Left ventricle myocardium superior (tissue), 1 donor: Measurements from ENCODE around the gene HSPA6. TPM values are rescaled to one million over a fixed set of nuclear protein-coding genes. Genes with fewer than 3 reads are reported as not detected.
A peak's percentile ranks its signal among the peaks of the same experiment; 100 is the strongest.
"Not testable (repeated sequence)": the region's sequence is repeated elsewhere in the genome, so short reads cannot be mapped to it uniquely, and the experiment has no call there.

Experiments
- ATAC-seq: fragments of 200-7000 bp; cut with Tn5 transposase; one replicate; pipeline ENCODE4 v1.9.1; 2020; ENCODE audit warnings: mild to moderate bottlenecking, moderate library complexity
- DNase-seq: peaks from one replicate; pipeline ENCODE4 v3.0.0-alpha.2; 2020
- intact Hi-C: fragments of 100-400 bp; cut with micrococcal nuclease; formaldehyde crosslinking; loops from one replicate; pipeline ENCODE4 v1.11.0; 2022
- total RNA-seq: library from RNA; stranded (reverse); fragmentation: NEBNext Ultra II Directional; extraction: Animal tissue kit (Norgen Biotek cat#: 25700); gene quantifications from one replicate; pipeline ENCODE4 v1.2.1, GENCODE V29; 2021
- donor health status: DM: no; HTN: yes; CAD: no; lungs with severe emphysema.

The HSPA6 gene
- total RNA-seq, 1 donor from 2014 or later = 1.1 TPM

GRCh38 chr1:161501234-161501633 lies 23.1 kb upstream of the HSPA6 start:
- intact Hi-C loops = no loop called here
- no peak for ATAC-seq
- DNase-seq = no peak

- no peak for DNase-seq
- intact Hi-C loops = no loop called here
- ATAC-seq = no peak
Measured at GRCh38 chr1:161502181-161502580, 22.2 kb upstream of the HSPA6 start.

- intact Hi-C loops = no loop called here
- DNase-seq (no peak), ATAC-seq (no peak)
Measured at GRCh38 chr1:161502641-161503393, 21.5 kb upstream of the HSPA6 start.

GRCh38 chr1:161503394-161503748 lies 21.0 kb upstream of the HSPA6 start:
- no peak for DNase-seq
- intact Hi-C loops = no loop called here
- no peak for ATAC-seq

GRCh38 chr1:161505686-161506085 lies 18.7 kb upstream of the HSPA6 start:
- no peak for DNase-seq
- intact Hi-C loops = no loop called here
- ATAC-seq = peak; percentile 17

GRCh38 chr1:161506336-161507223 lies 17.8 kb upstream of the HSPA6 start:
- DNase-seq = no peak
- ATAC-seq = peak; percentile 73
- intact Hi-C loops = no loop called here

- intact Hi-C loops = no loop called here
- DNase-seq (no peak), ATAC-seq (no peak)
Measured at GRCh38 chr1:161510477-161510876, 13.9 kb upstream of the HSPA6 start.

GRCh38 chr1:161511018-161511755 lies 13.2 kb upstream of the HSPA6 start:
- DNase-seq = no peak
- no peak for ATAC-seq
- intact Hi-C loops = no loop called here

GRCh38 chr1:161511756-161512060 lies 12.6 kb upstream of the HSPA6 start:
- DNase-seq (no peak), ATAC-seq (no peak)
- intact Hi-C loops = no loop called here

GRCh38 chr1:161512636-161513447 lies 11.5 kb upstream of the HSPA6 start:
- peak; percentile 38 for ATAC-seq
- intact Hi-C loops, DNase-seq: not testable (repeated sequence)

GRCh38 chr1:161513448-161513780 lies 10.9 kb upstream of the HSPA6 start:
- DNase-seq, intact Hi-C loops: not testable (repeated sequence)
- ATAC-seq = peak; percentile 37

GRCh38 chr1:161513953-161514352 lies 10.4 kb upstream of the HSPA6 start:
- DNase-seq, intact Hi-C loops, ATAC-seq: not testable (repeated sequence)

GRCh38 chr1:161523041-161523816 lies 1.1 kb upstream of the HSPA6 start:
- intact Hi-C loops, DNase-seq: not testable (repeated sequence)
- peak; percentile 5 for ATAC-seq

- DNase-seq (peak; percentile 44), ATAC-seq (peak; percentile 54)
- intact Hi-C loops = not testable (repeated sequence)
Measured at GRCh38 chr1:161524742-161525291, 477 bp downstream of the HSPA6 start.

GRCh38 chr1:161525321-161525720 lies 981 bp downstream of the HSPA6 start:
- ATAC-seq = peak; percentile 28
- intact Hi-C loops = not testable (repeated sequence)
- peak; percentile 52 for DNase-seq

- ATAC-seq, DNase-seq, intact Hi-C loops: not testable (repeated sequence)
Measured at GRCh38 chr1:161525918-161526317, 1.6 kb downstream of the HSPA6 start.

- ATAC-seq, intact Hi-C loops: not testable (repeated sequence)
- peak; percentile 69 for DNase-seq
Measured at GRCh38 chr1:161528550-161528949, 4.2 kb downstream of the HSPA6 start.
